ENCODE measurements around the gene ELF5.

ELF5 gene

GRCh38 chr11:34522188-34522587 lies 8.6 kb upstream of the ELF5 start:
- no peak for DNase-seq (ENCODE audit: low read depth, low spot score)

- no peak for DNase-seq (ENCODE audit: low read depth, low spot score)
Observed at GRCh38 chr11:34521265-34521664, 7.7 kb upstream of the ELF5 start.

GRCh38 chr11:34519595-34520235 lies 6.1 kb upstream of the ELF5 start:
- DNase-seq (ENCODE audit: low read depth, low spot score), result no peak

- no peak for DNase-seq (ENCODE audit: low read depth, low spot score)
Observed at GRCh38 chr11:34516247-34517040, 2.9 kb upstream of the ELF5 start.

GRCh38 chr11:34514597-34514996 lies 1.0 kb upstream of the ELF5 start:
- no peak for DNase-seq (ENCODE audit: low read depth, low spot score)

GRCh38 chr11:34512840-34513681 lies 533 bp downstream of the ELF5 start:
- peak; percentile 14 for DNase-seq (ENCODE audit: low read depth, low spot score)

GRCh38 chr11:34510673-34511072 lies 2.9 kb downstream of the ELF5 start:
- no peak for DNase-seq (ENCODE audit: low read depth, low spot score)

GRCh38 chr11:34510218-34510617 lies 3.4 kb downstream of the ELF5 start:
- no peak for DNase-seq (ENCODE audit: low read depth, low spot score)

- no peak for DNase-seq (ENCODE audit: low read depth, low spot score)
Observed at GRCh38 chr11:34509336-34509876, 4.2 kb downstream of the ELF5 start.

- no peak for DNase-seq (ENCODE audit: low read depth, low spot score)
Observed at GRCh38 chr11:34508524-34508923, 5.1 kb downstream of the ELF5 start.

- DNase-seq (ENCODE audit: low read depth, low spot score), result no peak
Observed at GRCh38 chr11:34507610-34508009, 6.0 kb downstream of the ELF5 start.

- DNase-seq (ENCODE audit: low read depth, low spot score), result no peak
Observed at GRCh38 chr11:34507156-34507555, 6.4 kb downstream of the ELF5 start.

- no peak for DNase-seq (ENCODE audit: low read depth, low spot score)
Observed at GRCh38 chr11:34505874-34506273, 7.7 kb downstream of the ELF5 start.

GRCh38 chr11:34502949-34503348 lies 10.6 kb downstream of the ELF5 start:
- no peak for DNase-seq (ENCODE audit: low read depth, low spot score)

- no peak for DNase-seq (ENCODE audit: low read depth, low spot score)
Observed at GRCh38 chr11:34501949-34502348, 11.6 kb downstream of the ELF5 start.

- DNase-seq (ENCODE audit: low read depth, low spot score), result no peak
Observed at GRCh38 chr11:34501500-34501899, 12.1 kb downstream of the ELF5 start.

GRCh38 chr11:34499719-34500500 lies 13.7 kb downstream of the ELF5 start:
- DNase-seq (ENCODE audit: low read depth, low spot score), result no peak

GRCh38 chr11:34495724-34496377 lies 17.7 kb downstream of the ELF5 start:
- no peak for DNase-seq (ENCODE audit: low read depth, low spot score)

- DNase-seq (ENCODE audit: low read depth, low spot score), result no peak
Observed at GRCh38 chr11:34495239-34495723, 18.3 kb downstream of the ELF5 start.

- no peak for DNase-seq (ENCODE audit: low read depth, low spot score)
Observed at GRCh38 chr11:34493926-34494595, 19.5 kb downstream of the ELF5 start.

Data from activated naive CD8-positive, alpha-beta T cell treated with anti-CD3 and anti-CD28 coated beads, Interleukin-2, amount 50 U/mL, for 16 hours (primary cell).